HEK293 (cell line): ENCODE results near the gene AFAP1L2.

Source experiments
- GFI1B ChIP-seq: fragments of 450-650 bp; formaldehyde crosslinking; IDR thresholded peaks from 2 replicates; pipeline ENCODE4 v1.5.1; 2016; ENCODE audit warnings: missing biosample characterization, missing genetic modification characterization
- KLF1 ChIP-seq: fragments of 450-650 bp; formaldehyde crosslinking; IDR thresholded peaks from 2 replicates; pipeline ENCODE4 v1.5.1; 2016; ENCODE audit warnings: missing biosample characterization, missing genetic modification characterization
- SP3 ChIP-seq: fragments of 450-650 bp; formaldehyde crosslinking; IDR thresholded peaks from 2 replicates; pipeline ENCODE4 v1.5.1; 2016; ENCODE audit warnings: missing biosample characterization, missing genetic modification characterization
- SP7 ChIP-seq: fragments of 450-650 bp; formaldehyde crosslinking; IDR thresholded peaks from 2 replicates; pipeline ENCODE4 v1.5.1; 2016; ENCODE audit warnings: missing biosample characterization, missing genetic modification characterization
- YY2 ChIP-seq: fragments of 450-650 bp; formaldehyde crosslinking; IDR thresholded peaks from 2 replicates; pipeline ENCODE4 v1.5.1; 2016; ENCODE audit warnings: missing biosample characterization, missing genetic modification characterization
- ZBTB17 ChIP-seq: fragments of 450-650 bp; formaldehyde crosslinking; IDR thresholded peaks from 2 replicates; pipeline ENCODE4 v1.5.1; 2016; ENCODE audit warnings: missing biosample characterization, missing genetic modification characterization
- ZNF132 ChIP-seq: fragments of 450-650 bp; formaldehyde crosslinking; IDR thresholded peaks from 2 replicates; pipeline ENCODE4 v1.5.1; 2017; ENCODE audit warnings: missing biosample characterization, missing genetic modification characterization, borderline replicate concordance
- ZNF140 ChIP-seq: fragments of 450-650 bp; formaldehyde crosslinking; IDR thresholded peaks from 2 replicates; pipeline ENCODE4 v1.5.1; 2016; ENCODE audit warnings: missing biosample characterization, missing genetic modification characterization
- ZNF16 ChIP-seq: fragments of 450-650 bp; formaldehyde crosslinking; IDR thresholded peaks from 2 replicates; pipeline ENCODE4 v1.5.1; 2016; ENCODE audit warnings: low read depth, missing biosample characterization, missing genetic modification characterization
- ZNF239 ChIP-seq: fragments of 450-650 bp; formaldehyde crosslinking; IDR thresholded peaks from 2 replicates; pipeline ENCODE4 v1.5.1; 2016; ENCODE audit warnings: missing biosample characterization, missing genetic modification characterization
- ZNF266 ChIP-seq: fragments of 450-650 bp; formaldehyde crosslinking; IDR thresholded peaks from 2 replicates; pipeline ENCODE4 v1.5.1; 2016; ENCODE audit warnings: missing biosample characterization, missing genetic modification characterization, low read depth
- ZNF426 ChIP-seq: fragments of 450-650 bp; formaldehyde crosslinking; IDR thresholded peaks from 2 replicates; pipeline ENCODE4 v1.5.1; 2017; ENCODE audit warnings: missing biosample characterization, missing genetic modification characterization, mild to moderate bottlenecking, inconsistent platforms, moderate library complexity
- ZNF473 ChIP-seq: fragments of 450-650 bp; formaldehyde crosslinking; IDR thresholded peaks from 2 replicates; pipeline ENCODE4 v1.5.1; 2017; ENCODE audit warnings: missing biosample characterization, missing genetic modification characterization
- ZNF529 ChIP-seq: fragments of 450-650 bp; formaldehyde crosslinking; IDR thresholded peaks from 2 replicates; pipeline ENCODE4 v1.5.1; 2017; ENCODE audit warnings: missing genetic modification characterization, missing biosample characterization; ENCODE audit not compliant: insufficient replicate concordance
- ZNF558 ChIP-seq: fragments of 450-650 bp; formaldehyde crosslinking; IDR thresholded peaks from 2 replicates; pipeline ENCODE4 v1.5.1; 2016; ENCODE audit warnings: missing biosample characterization, missing genetic modification characterization
- ZNF629 ChIP-seq: fragments of 450-650 bp; formaldehyde crosslinking; IDR thresholded peaks from 2 replicates; pipeline ENCODE4 v1.5.1; 2017; ENCODE audit warnings: missing biosample characterization, missing genetic modification characterization
- ZNF654 ChIP-seq: fragments of 450-650 bp; formaldehyde crosslinking; IDR thresholded peaks from 2 replicates; pipeline ENCODE4 v1.5.1; 2016; ENCODE audit warnings: low read depth, missing biosample characterization, missing genetic modification characterization
- ZNF664 ChIP-seq: fragments of 450-650 bp; formaldehyde crosslinking; IDR thresholded peaks from 2 replicates; pipeline ENCODE4 v1.5.1; 2016; ENCODE audit warnings: missing biosample characterization, missing genetic modification characterization
- ZNF776 ChIP-seq: fragments of 450-650 bp; formaldehyde crosslinking; IDR thresholded peaks from 2 replicates; pipeline ENCODE4 v1.5.0; 2017; ENCODE audit warnings: missing biosample characterization, missing genetic modification characterization, borderline replicate concordance
- ZNF777 ChIP-seq: fragments of 450-650 bp; formaldehyde crosslinking; IDR thresholded peaks from 2 replicates; pipeline ENCODE4 v1.5.1; 2017; ENCODE audit warnings: missing biosample characterization, missing genetic modification characterization, borderline replicate concordance
- ZNF837 ChIP-seq: fragments of 450-650 bp; formaldehyde crosslinking; IDR thresholded peaks from 2 replicates; pipeline ENCODE4 v1.5.1; 2016; ENCODE audit warnings: missing biosample characterization, missing genetic modification characterization
- ZSCAN30 ChIP-seq: fragments of 450-650 bp; IDR thresholded peaks from 2 replicates; pipeline ENCODE4 v1.5.1; 2018; ENCODE audit warnings: missing biosample characterization, mild to moderate bottlenecking, missing genetic modification characterization, moderate library complexity
- ZXDB ChIP-seq: fragments of 450-650 bp; formaldehyde crosslinking; IDR thresholded peaks from 2 replicates; pipeline ENCODE4 v1.5.1; 2016; ENCODE audit warnings: missing biosample characterization, missing genetic modification characterization
- TF ChIP-seq, protein P1 (sequence below): fragments of 450-650 bp; formaldehyde crosslinking; IDR thresholded peaks from 2 replicates; pipeline ENCODE4 v1.5.1; 2016; ENCODE audit warnings: missing biosample characterization, missing genetic modification characterization, low read depth
- TF ChIP-seq, protein P2 (sequence below): fragments of 450-650 bp; formaldehyde crosslinking; IDR thresholded peaks from 2 replicates; pipeline ENCODE4 v1.5.1; 2016; ENCODE audit warnings: missing biosample characterization, missing genetic modification characterization
- TF ChIP-seq, protein P3 (sequence below): fragments of 450-650 bp; IDR thresholded peaks from 2 replicates; pipeline ENCODE4 v1.5.1; 2018; ENCODE audit warnings: missing biosample characterization, mild to moderate bottlenecking, missing genetic modification characterization
- TF ChIP-seq, protein P4 (sequence below): fragments of 450-650 bp; formaldehyde crosslinking; IDR thresholded peaks from 2 replicates; pipeline ENCODE4 v1.5.1; 2016; ENCODE audit warnings: missing biosample characterization, missing genetic modification characterization
- TF ChIP-seq, protein P5 (sequence below): fragments of 450-650 bp; formaldehyde crosslinking; IDR thresholded peaks from 2 replicates; pipeline ENCODE4 v1.5.1; 2016; ENCODE audit warnings: missing biosample characterization, missing genetic modification characterization, borderline replicate concordance

Gene AFAP1L2

DNA sequence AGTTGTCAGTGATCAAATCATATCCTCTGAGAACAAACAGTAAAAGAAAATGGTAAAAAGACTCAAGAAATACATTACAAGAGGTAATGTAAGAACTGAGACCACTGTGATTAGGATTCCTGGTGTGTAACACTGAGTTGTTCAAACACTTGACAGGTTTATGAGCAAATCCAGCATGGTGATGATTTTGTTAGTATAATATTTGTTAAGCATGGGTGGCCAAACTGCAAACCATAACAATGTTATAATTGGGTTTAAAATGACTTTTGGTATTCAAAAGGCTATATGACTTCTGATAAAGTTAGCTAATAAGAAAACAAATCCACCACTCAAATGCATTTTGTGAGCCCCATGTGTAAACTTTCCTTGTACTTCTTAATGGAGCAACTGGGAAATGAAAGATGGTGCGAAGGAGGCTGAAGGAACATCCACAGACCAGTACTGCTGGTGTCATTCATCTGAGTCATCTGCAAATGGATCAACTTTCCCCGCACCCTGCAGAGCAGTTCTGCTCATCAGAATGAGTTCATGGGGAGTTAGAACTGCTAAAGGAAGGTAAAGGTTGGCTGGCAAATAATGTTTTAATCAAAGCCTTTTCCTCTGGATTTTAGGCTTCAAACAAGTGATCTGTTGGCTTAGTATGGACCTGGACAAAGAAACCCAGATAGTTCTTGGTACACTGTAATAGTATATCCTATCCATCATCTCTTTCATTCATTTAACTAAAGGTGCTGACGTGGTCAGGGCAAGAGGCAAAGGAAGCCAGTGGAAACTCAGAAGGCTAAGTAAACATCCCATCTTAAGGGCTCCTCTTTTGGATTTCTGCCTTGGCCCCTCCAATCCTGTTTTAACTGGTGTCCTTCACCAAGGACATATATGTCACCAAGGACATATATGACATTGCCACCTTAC is 45.0 kb downstream of the AFAP1L2 start (continued):
- TF ChIP-seq, protein P1, sequence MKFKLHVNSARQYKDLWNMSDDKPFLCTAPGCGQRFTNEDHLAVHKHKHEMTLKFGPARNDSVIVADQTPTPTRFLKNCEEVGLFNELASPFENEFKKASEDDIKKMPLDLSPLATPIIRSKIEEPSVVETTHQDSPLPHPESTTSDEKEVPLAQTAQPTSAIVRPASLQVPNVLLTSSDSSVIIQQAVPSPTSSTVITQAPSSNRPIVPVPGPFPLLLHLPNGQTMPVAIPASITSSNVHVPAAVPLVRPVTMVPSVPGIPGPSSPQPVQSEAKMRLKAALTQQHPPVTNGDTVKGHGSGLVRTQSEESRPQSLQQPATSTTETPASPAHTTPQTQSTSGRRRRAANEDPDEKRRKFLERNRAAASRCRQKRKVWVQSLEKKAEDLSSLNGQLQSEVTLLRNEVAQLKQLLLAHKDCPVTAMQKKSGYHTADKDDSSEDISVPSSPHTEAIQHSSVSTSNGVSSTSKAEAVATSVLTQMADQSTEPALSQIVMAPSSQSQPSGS (tag by site-specific recombination): no peak
- TF ChIP-seq ZNF132 (tag by site-specific recombination) (no peak), ZNF654 (no peak), ZNF426 (tag by site-specific recombination) (no peak), ZNF629 (tag by site-specific recombination) (peak; percentile 70), ZBTB17 (tag by site-specific recombination) (peak; percentile 46; the same call in 1 of the 2 replicates), ZNF776 (tag by site-specific recombination) (no peak), ZNF837 (tag by site-specific recombination) (no peak), ZNF140 (tag by site-specific recombination) (peak; percentile 99; the same call in 1 of the 2 replicates), ZSCAN30 (tag by site-specific recombination) (no peak), ZNF529 (tag by site-specific recombination) (no peak), ZNF266 (tag by site-specific recombination) (no peak), ZNF473 (tag by site-specific recombination) (no peak), KLF1 (tag by site-specific recombination) (no peak), SP7 (tag by site-specific recombination) (peak; percentile 29; the same call in 1 of the 2 replicates), ZNF664 (tag by site-specific recombination) (no peak), ZNF777 (tag by site-specific recombination) (no peak), ZXDB (tag by site-specific recombination) (no peak), ZNF558 (tag by site-specific recombination) (0 out of 2 replicates have a peak, but pooled peaks have one; percentile 28), GFI1B (tag by site-specific recombination) (0 out of 2 replicates have a peak, but pooled peaks have one; percentile 41), YY2 (tag by site-specific recombination) (no peak), SP3 (tag by site-specific recombination) (no peak), ZNF16 (tag by site-specific recombination) (no peak), ZNF239 (tag by site-specific recombination) (no peak)
- TF ChIP-seq, protein P2, sequence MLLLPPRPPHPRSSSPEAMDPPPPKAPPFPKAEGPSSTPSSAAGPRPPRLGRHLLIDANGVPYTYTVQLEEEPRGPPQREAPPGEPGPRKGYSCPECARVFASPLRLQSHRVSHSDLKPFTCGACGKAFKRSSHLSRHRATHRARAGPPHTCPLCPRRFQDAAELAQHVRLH (tag by site-specific recombination): no peak
- TF ChIP-seq, protein P3, sequence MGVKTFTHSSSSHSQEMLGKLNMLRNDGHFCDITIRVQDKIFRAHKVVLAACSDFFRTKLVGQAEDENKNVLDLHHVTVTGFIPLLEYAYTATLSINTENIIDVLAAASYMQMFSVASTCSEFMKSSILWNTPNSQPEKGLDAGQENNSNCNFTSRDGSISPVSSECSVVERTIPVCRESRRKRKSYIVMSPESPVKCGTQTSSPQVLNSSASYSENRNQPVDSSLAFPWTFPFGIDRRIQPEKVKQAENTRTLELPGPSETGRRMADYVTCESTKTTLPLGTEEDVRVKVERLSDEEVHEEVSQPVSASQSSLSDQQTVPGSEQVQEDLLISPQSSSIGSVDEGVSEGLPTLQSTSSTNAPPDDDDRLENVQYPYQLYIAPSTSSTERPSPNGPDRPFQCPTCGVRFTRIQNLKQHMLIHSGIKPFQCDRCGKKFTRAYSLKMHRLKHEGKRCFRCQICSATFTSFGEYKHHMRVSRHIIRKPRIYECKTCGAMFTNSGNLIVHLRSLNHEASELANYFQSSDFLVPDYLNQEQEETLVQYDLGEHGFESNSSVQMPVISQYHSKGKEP (tag by site-specific recombination): no peak
- TF ChIP-seq, protein P4, sequence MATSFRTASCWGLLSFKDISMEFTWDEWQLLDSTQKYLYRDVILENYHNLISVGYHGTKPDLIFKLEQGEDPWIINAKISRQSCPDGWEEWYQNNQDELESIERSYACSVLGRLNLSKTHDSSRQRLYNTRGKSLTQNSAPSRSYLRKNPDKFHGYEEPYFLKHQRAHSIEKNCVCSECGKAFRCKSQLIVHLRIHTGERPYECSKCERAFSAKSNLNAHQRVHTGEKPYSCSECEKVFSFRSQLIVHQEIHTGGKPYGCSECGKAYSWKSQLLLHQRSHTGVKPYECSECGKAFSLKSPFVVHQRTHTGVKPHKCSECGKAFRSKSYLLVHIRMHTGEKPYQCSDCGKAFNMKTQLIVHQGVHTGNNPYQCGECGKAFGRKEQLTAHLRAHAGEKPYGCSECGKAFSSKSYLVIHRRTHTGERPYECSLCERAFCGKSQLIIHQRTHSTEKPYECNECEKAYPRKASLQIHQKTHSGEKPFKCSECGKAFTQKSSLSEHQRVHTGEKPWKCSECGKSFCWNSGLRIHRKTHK (tag by site-specific recombination): no peak
- TF ChIP-seq, protein P5, sequence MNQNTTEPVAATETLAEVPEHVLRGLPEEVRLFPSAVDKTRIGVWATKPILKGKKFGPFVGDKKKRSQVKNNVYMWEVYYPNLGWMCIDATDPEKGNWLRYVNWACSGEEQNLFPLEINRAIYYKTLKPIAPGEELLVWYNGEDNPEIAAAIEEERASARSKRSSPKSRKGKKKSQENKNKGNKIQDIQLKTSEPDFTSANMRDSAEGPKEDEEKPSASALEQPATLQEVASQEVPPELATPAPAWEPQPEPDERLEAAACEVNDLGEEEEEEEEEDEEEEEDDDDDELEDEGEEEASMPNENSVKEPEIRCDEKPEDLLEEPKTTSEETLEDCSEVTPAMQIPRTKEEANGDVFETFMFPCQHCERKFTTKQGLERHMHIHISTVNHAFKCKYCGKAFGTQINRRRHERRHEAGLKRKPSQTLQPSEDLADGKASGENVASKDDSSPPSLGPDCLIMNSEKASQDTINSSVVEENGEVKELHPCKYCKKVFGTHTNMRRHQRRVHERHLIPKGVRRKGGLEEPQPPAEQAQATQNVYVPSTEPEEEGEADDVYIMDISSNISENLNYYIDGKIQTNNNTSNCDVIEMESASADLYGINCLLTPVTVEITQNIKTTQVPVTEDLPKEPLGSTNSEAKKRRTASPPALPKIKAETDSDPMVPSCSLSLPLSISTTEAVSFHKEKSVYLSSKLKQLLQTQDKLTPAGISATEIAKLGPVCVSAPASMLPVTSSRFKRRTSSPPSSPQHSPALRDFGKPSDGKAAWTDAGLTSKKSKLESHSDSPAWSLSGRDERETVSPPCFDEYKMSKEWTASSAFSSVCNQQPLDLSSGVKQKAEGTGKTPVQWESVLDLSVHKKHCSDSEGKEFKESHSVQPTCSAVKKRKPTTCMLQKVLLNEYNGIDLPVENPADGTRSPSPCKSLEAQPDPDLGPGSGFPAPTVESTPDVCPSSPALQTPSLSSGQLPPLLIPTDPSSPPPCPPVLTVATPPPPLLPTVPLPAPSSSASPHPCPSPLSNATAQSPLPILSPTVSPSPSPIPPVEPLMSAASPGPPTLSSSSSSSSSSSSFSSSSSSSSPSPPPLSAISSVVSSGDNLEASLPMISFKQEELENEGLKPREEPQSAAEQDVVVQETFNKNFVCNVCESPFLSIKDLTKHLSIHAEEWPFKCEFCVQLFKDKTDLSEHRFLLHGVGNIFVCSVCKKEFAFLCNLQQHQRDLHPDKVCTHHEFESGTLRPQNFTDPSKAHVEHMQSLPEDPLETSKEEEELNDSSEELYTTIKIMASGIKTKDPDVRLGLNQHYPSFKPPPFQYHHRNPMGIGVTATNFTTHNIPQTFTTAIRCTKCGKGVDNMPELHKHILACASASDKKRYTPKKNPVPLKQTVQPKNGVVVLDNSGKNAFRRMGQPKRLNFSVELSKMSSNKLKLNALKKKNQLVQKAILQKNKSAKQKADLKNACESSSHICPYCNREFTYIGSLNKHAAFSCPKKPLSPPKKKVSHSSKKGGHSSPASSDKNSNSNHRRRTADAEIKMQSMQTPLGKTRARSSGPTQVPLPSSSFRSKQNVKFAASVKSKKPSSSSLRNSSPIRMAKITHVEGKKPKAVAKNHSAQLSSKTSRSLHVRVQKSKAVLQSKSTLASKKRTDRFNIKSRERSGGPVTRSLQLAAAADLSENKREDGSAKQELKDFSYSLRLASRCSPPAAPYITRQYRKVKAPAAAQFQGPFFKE (tag by site-specific recombination): no peak
